Activated CD8-positive, alpha-beta memory T cell treated with anti-CD3 and anti-CD28 coated beads, Interleukin-2, amount 10 ng/mL, durations not matched to agents 7 days and 5 days (primary cell): Measurements from ENCODE around the gene DIPK1B. TPM values are rescaled to one million over a fixed set of nuclear protein-coding genes. Genes with fewer than 3 reads are reported as not detected.

Experiments used
- ATAC-seq: fragments of 150-1000 bp; cut with Tn5 transposase; one replicate; pipeline ENCODE4 v1.10.0; 2021; ENCODE audit warnings: moderate library complexity
- CTCF ChIA-PET: fragments of 350-600 bp; sonication (Branson Sonifier 250); formaldehyde crosslinking; loops from one replicate; lab custom pipeline; 2021; ENCODE audit warnings: antibody characterized with exemption; lab: Charles Lee
- DNase-seq: peaks from one replicate; pipeline ENCODE4 v3.0.0-alpha.2; 2020
- H3K27ac Mint-ChIP-seq: one replicate; pipeline ENCODE4 v1.8.0; 2021; ENCODE audit warnings: mild to moderate bottlenecking, mixed read lengths
- H3K27me3 Mint-ChIP-seq: one replicate; pipeline ENCODE4 v1.8.0; 2021; ENCODE audit warnings: mixed read lengths
- H3K36me3 Mint-ChIP-seq: one replicate; pipeline ENCODE4 v1.8.0; 2021; ENCODE audit warnings: mild to moderate bottlenecking, mixed read lengths
- H3K4me1 Mint-ChIP-seq: one replicate; pipeline ENCODE4 v1.8.0; 2021; ENCODE audit warnings: mixed read lengths
- H3K4me3 Mint-ChIP-seq: one replicate; pipeline ENCODE4 v1.8.0; 2021; ENCODE audit warnings: mild to moderate bottlenecking, moderate library complexity, mixed read lengths
- H3K9me3 Mint-ChIP-seq: one replicate; pipeline ENCODE4 v1.8.0; 2022; ENCODE audit warnings: low read depth, mixed read lengths
- total RNA-seq, 2 experiments: library from RNA; stranded (reverse); gene quantifications; one replicate each; pipeline ENCODE4 v1.2.3, GENCODE V29; 2021

Gene DIPK1B
- total RNA-seq, 2 experiments from 2014 or later, result not detected

DNA sequence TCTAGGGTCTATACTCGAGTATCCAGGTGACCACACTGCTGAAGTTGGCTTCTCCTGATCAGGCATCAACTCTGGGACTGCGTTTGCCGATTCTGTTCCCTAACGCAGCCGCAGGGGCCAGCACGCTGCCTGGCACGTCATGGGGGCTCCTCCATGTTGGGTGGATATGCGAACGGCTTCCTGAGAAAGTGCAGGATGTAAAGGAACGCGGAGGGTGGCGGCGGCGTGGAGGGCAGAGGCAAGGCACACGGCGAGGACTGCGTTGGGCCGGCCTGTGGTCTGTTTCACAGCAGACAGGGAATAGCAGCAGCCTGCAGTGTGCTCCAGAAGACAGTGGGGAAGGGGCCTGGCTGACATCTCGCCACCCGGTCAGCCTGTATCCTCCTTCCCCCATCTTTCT, 26.6 kb downstream of the DIPK1B start:
- no peak overlapping the region for H3K27ac Mint-ChIP-seq
- H3K4me1 Mint-ChIP-seq, result peaks cover 6% of the 10 kb centered on the region
- no peak for ATAC-seq
- CTCF ChIA-PET, result no interaction called here
- no peak overlapping the region for H3K4me3 Mint-ChIP-seq
- H3K36me3 Mint-ChIP-seq, result no peaks in the 10 kb centered on the region
- peaks cover 13% of the 10 kb centered on the region for H3K27me3 Mint-ChIP-seq
- H3K9me3 Mint-ChIP-seq, result no peaks in the 10 kb centered on the region
- no peak for DNase-seq

DNA sequence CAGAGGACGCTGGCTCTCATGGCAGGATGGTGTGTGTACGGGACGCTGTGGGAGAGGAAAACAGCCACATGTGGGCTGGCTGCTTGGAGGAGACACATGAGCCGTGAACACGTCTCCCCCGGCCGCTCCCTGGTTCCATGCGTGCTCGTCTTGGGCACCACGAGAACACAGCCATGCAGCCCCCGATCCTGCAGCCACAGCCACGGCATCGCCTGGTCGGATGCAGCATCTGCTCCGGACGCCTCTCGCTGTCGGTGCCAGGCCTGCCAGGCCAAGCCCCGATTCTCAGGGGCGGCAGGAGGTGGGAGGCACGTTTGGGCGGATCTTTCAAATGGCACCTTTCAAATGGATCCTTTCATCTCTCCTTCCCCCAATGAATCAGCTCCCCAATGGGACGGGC, 27.1 kb downstream of the DIPK1B start:
- Mint-ChIP-seq H3K9me3 (no peaks in the 10 kb centered on the region), H3K27me3 (peaks cover 13% of the 10 kb centered on the region), H3K4me1 (peaks cover 6% of the 10 kb centered on the region), H3K4me3 (no peak overlapping the region), H3K36me3 (no peaks in the 10 kb centered on the region), H3K27ac (no peak overlapping the region)
- DNase-seq (no peak), ATAC-seq (no peak)
- CTCF ChIA-PET, result no interaction called here

- CTCF ChIA-PET, result no interaction called here
- ATAC-seq (no peak), DNase-seq (no peak)
- H3K9me3 Mint-ChIP-seq, result no peaks in the 10 kb centered on the region
- H3K4me1 Mint-ChIP-seq, result peaks cover 6% of the 10 kb centered on the region
- H3K27ac Mint-ChIP-seq, result no peak overlapping the region
- H3K27me3 Mint-ChIP-seq, result peaks cover 13% of the 10 kb centered on the region
- no peaks in the 10 kb centered on the region for H3K36me3 Mint-ChIP-seq
- H3K4me3 Mint-ChIP-seq, result no peak overlapping the region
Measured at GRCh38 chr9:136740069-136740468, 27.7 kb downstream of the DIPK1B start.

GRCh38 chr9:136740491-136740890, 28.1 kb downstream of the DIPK1B start:
- Mint-ChIP-seq H3K27me3 (peaks cover 13% of the 10 kb centered on the region), H3K9me3 (no peaks in the 10 kb centered on the region), H3K4me1 (peaks cover 6% of the 10 kb centered on the region), H3K4me3 (no peak overlapping the region), H3K36me3 (no peaks in the 10 kb centered on the region), H3K27ac (no peak overlapping the region)
- CTCF ChIA-PET, result interaction anchor here (1.2 to 1.8 kb wide), 2 partner anchors 10 to 12 kb away, joined by 4 to 12 read pairs; no protein-coding TSS in a partner anchor
- DNase-seq (no peak), ATAC-seq (no peak)

DNA sequence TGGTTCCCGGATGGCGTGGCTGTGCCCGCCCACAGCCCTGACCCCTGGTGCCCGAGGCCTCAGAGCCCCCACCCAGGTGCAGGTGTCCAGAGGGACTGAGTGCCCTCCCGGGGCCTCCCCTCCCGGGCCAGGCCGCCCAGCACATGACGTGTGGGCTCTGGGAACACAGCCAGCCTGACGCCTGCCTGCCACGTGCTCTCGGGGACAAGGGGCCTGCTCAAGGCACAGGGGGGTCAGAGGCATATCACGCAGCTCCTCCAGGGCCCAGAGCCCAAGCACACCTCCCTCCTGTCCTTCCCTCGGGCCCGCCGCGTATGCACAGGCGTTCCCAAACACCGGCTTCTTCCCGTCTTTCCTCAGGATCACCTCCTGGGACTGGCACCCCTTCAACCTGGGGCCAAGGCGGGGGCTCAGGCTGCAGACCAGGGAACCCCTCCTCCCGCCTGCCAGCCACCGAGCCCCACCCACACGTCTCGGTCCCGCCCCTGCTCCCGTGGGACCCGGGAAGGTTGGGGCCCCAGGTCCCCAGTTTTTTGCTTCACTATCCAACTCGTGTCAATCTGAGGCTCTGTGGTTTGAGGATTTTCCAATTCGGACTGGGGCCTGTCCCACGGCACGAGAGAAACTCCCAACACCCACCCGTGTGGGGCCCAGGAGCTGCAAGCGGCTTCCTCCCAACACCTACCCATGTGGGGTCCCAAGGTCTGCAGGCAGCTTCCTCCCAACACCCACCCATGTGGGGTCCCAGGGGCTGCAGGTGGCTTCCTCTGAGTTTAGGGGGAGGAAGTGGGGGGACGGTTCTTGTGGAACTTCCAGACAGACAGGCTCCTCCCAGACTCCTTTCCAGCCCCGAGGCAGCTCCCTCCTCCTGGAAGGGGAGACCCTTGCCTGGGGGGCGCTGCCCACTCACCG, 28.9 kb downstream of the DIPK1B start:
- no peak overlapping the region for H3K4me3 Mint-ChIP-seq
- no peaks in the 10 kb centered on the region for H3K9me3 Mint-ChIP-seq
- H3K27ac Mint-ChIP-seq, result no peak overlapping the region
- H3K36me3 Mint-ChIP-seq, result no peaks in the 10 kb centered on the region
- no peak for DNase-seq
- ATAC-seq, result peak; percentile 4
- CTCF ChIA-PET, result interaction anchor here (0.8 to 1.8 kb wide), 3 partner anchors 10 to 14 kb away, joined by 3 to 12 read pairs (median 4); no protein-coding TSS in a partner anchor
- peaks cover 13% of the 10 kb centered on the region for H3K27me3 Mint-ChIP-seq
- H3K4me1 Mint-ChIP-seq, result peaks cover 6% of the 10 kb centered on the region

GRCh38 chr9:136741883-136742571, 29.7 kb downstream of the DIPK1B start:
- peak; percentile 61 for DNase-seq
- peaks cover 6% of the 10 kb centered on the region for H3K4me1 Mint-ChIP-seq
- no peaks in the 10 kb centered on the region for H3K9me3 Mint-ChIP-seq
- H3K36me3 Mint-ChIP-seq, result no peaks in the 10 kb centered on the region
- peaks cover 13% of the 10 kb centered on the region for H3K27me3 Mint-ChIP-seq
- no peak overlapping the region for H3K27ac Mint-ChIP-seq
- peak; percentile 65 for ATAC-seq
- H3K4me3 Mint-ChIP-seq, result no peak overlapping the region
- CTCF ChIA-PET, result interaction anchor here (0.8 to 1.8 kb wide), 3 partner anchors 9 to 14 kb away, joined by 3 to 12 read pairs (median 4); no protein-coding TSS in a partner anchor

DNA sequence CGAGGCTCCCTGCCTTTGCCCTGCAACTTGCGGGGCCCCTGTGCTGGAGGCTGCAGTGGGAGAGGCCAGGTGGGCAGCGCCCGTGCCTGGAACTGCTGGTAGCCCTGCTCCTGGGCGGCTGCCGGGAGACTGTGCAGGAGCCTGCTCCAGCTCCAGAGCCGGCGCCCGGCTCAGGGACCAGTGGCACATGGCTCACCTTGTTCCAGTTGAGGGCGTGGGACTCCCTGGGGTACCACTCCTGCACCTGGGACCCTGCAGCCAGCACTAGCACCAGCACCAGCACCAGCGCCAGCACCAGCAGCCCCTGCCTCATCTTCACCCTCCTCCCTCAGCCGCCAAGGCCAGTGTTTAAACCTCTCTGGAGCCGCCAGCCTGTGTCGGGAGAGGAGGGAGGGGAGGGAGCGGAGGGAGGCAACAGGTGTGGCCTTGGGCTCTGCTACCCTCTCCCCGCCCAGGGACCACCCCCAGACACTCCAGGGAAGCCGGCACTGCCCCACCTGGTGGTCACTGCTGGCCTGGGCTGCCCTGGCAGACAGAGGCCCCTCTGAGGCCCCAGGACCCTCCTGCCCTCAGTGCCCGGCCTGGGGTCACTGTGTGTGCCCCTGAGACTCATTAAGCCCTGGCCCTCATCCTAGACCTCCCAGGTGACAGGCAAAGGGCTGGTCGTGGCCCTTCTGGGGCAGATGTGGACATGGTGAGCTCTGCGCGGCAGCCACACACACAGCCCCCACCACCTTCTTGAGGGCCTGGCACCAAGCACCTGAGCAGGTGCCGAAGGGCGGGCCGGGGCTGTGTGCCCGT, 30.4 kb downstream of the DIPK1B start, which contains the start of gene LCN10:
LCN10 (minus strand) TSS at position 350 of the 801 bp plus-strand sequence; CDS start at position 313, 37 bp downstream.
- H3K36me3 Mint-ChIP-seq, result no peaks in the 10 kb centered on the region
- no peak for ATAC-seq
- H3K4me1 Mint-ChIP-seq, result peaks cover 6% of the 10 kb centered on the region
- H3K27me3 Mint-ChIP-seq, result peaks cover 15% of the 10 kb centered on the region
- no peak for DNase-seq
- H3K4me3 Mint-ChIP-seq, result no peak within 1 kb of the TSS
- H3K27ac Mint-ChIP-seq, result no peak within 1 kb of the TSS
- CTCF ChIA-PET, result interaction anchor here (0.8 to 1.8 kb wide), 2 partner anchors 9 to 15 kb away, joined by 3 to 12 read pairs; no protein-coding TSS in a partner anchor
- no peaks in the 10 kb centered on the region for H3K9me3 Mint-ChIP-seq

DNA sequence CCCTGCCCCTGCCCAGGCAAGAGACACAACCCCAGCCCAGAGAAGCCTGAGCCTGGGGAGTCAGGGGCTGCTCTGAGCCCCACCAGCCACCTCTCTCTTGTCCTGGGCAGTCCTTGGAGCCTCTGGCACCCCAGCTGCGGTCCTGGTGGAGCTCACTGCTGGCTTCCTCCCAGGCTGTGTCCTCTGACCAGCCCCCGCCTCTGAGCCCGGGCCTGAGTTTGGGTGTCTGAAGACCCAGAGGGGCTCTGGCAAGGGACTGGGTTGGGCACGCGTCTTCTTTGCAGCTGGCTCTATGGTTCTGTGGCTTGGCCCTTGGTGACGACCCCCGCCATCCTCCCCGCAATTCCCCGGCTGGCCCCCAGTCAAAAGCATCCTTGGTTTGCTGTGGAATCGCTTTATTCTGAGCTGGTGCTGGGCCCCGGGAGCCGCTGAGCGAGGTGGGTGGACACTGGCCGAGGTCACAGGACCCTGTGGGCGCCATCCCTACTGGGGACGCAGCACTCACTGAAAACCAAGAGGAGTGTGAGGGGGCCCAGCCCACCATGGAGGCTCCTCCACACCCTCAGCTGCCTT, 31.4 kb downstream of the DIPK1B start:
- Mint-ChIP-seq H3K4me3 (no peak overlapping the region), H3K36me3 (no peaks in the 10 kb centered on the region), H3K9me3 (no peaks in the 10 kb centered on the region), H3K4me1 (peaks cover 4% of the 10 kb centered on the region), H3K27ac (no peak overlapping the region), H3K27me3 (peaks cover 17% of the 10 kb centered on the region)
- CTCF ChIA-PET, result interaction anchor here (0.8 kb wide), 1 partner anchor 10 kb away, joined by 3 read pairs; no protein-coding TSS in a partner anchor
- ATAC-seq, result no peak
- no peak for DNase-seq

GRCh38 chr9:136744773-136745172, 32.4 kb downstream of the DIPK1B start:
- no peak overlapping the region for H3K4me3 Mint-ChIP-seq
- H3K4me1 Mint-ChIP-seq, result peaks cover 6% of the 10 kb centered on the region

GRCh38 chr9:136745389-136746154, 33.2 kb downstream of the DIPK1B start:
- Mint-ChIP-seq H3K4me1 (peaks cover 12% of the 10 kb centered on the region), H3K27me3 (peaks cover 18% of the 10 kb centered on the region), H3K4me3 (no peak overlapping the region), H3K9me3 (no peaks in the 10 kb centered on the region), H3K36me3 (no peaks in the 10 kb centered on the region), H3K27ac (no peak overlapping the region)
- CTCF ChIA-PET, result interaction anchor here (1.2 kb wide), 1 partner anchor 37 kb away, joined by 3 read pairs; no protein-coding TSS in a partner anchor
- ATAC-seq, result no peak
- no peak for DNase-seq

More at GRCh38 chr9:136744773-136745172, 32.4 kb downstream of the DIPK1B start:
- H3K9me3 Mint-ChIP-seq, result no peaks in the 10 kb centered on the region
- H3K27me3 Mint-ChIP-seq, result peaks cover 17% of the 10 kb centered on the region
- H3K36me3 Mint-ChIP-seq, result no peaks in the 10 kb centered on the region
- CTCF ChIA-PET, result no interaction called here
- no peak overlapping the region for H3K27ac Mint-ChIP-seq
- DNase-seq (no peak), ATAC-seq (no peak)

- peaks cover 2% of the 10 kb centered on the region for H3K36me3 Mint-ChIP-seq
- no peak overlapping the region for H3K27ac Mint-ChIP-seq
- no peak overlapping the region for H3K4me3 Mint-ChIP-seq
- H3K9me3 Mint-ChIP-seq, result no peaks in the 10 kb centered on the region
- H3K27me3 Mint-ChIP-seq, result peaks cover 20% of the 10 kb centered on the region
- CTCF ChIA-PET, result interaction anchor here (1.2 kb wide), 1 partner anchor 38 kb away, joined by 3 read pairs; no protein-coding TSS in a partner anchor
- H3K4me1 Mint-ChIP-seq, result peaks cover 17% of the 10 kb centered on the region
- ATAC-seq (no peak), DNase-seq (no peak)
Measured at GRCh38 chr9:136746155-136746490, 33.8 kb downstream of the DIPK1B start.

- ATAC-seq, result no peak
- Mint-ChIP-seq H3K27ac (no peak overlapping the region), H3K27me3 (peaks cover 18% of the 10 kb centered on the region), H3K9me3 (peaks cover 1% of the 10 kb centered on the region), H3K36me3 (peaks cover 3% of the 10 kb centered on the region), H3K4me3 (no peak overlapping the region), H3K4me1 (peaks cover 17% of the 10 kb centered on the region)
- CTCF ChIA-PET, result no interaction called here
- no peak for DNase-seq
Measured at GRCh38 chr9:136746621-136747020, 34.2 kb downstream of the DIPK1B start.
